Myocyte (in vitro differentiated cells): ENCODE results near the gene CAMK1D. TPM values are rescaled to one million over a fixed set of nuclear protein-coding genes. Genes with fewer than 3 reads are reported as not detected.

Source experiments
- DNase-seq: peaks from one replicate; pipeline ENCODE4 v3.0.0-alpha.2; 2012; ENCODE audit warnings: low read depth
- total RNA-seq: library from RNA; depleted of rRNA; stranded (reverse); fragments of >200 nt; gene quantifications from 2 replicates; pipeline ENCODE4 v1.2.3, GENCODE V29; 2014

The CAMK1D gene
- total RNA-seq, 1 donor from 2014 or later: 0.96 TPM

DNA sequence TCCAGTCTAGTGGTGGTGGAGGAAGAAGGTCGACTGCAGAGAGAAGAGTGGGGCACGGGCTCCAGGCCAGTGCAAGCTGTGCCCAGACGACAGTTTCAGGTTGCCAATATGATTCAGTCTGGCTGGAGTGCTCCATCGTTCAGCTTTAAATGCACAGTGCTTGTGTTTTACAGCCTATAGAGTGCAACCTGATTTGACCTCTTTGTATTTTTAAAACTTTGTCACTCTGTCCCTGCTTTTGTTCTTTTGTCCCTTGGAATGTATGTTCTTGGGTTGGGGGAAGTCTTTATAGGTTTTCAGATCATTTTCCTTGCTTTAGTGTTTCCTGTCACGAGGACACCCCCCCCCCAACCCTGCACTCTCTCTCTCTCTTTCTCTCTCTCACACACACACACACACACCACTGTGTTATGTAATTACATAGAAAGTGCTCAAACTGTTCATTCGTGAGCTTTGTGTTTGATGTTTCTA is 198.0 kb downstream of the CAMK1D start:
- DNase-seq: no peak

DNA sequence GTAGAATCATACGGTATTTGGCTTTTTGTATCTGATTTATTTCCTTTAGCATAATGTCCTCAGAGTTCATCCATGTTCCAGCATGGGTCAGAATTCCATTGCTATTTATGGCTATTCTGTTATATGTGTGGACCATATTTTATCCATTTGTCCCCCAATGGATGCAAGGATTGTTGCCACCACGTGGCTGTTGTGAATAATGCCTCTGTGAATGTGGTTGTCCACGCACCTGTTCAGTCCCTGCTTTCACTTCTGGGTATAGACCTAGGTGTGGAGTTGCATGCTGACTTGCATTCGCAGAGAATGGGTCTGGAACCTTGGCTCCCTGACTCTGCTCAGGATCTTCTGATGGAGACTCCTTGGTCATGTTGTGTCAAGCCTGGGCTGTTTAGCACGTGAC is 199.9 kb downstream of the CAMK1D start:
- DNase-seq: peak; percentile 8

DNA sequence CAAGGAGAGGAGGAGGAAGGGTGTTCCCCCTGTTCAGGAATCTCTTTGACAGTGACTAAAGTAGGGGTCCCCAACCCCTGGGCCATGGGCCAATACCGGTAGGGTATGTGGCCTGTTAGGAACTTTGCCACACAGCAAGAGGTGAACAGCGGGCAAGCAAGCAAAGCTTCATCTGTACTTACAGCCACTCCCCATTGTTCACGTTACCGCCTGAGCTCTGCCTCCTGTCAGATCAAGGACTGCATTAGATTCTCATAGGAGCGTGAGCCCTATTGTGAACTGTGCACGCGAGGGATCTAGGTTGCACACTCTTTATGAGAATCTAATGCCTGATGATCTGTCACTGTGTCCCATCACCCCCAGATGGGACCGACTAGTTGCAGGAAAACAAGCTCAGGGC is 201.6 kb downstream of the CAMK1D start:
- no peak for DNase-seq

DNA sequence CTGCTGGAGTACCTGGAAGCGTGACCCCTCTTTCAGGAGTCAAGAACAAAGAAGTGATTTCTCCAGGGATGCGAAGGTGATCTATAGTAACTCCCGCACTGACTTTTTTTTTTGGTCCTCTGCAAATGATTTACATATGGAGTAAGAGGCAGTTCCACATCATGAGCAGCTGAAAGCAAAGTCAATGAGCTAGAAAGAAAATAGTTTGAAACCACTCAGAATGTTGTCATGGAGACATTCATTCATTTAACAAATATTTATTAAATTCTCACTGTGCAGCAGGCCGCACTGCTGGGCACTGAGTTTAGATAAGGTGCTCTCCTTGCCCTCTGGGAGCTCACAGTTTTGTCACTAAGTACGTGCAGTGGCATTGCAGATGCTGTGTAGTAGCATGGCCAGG is 206.7 kb downstream of the CAMK1D start:
- DNase-seq: no peak

DNA sequence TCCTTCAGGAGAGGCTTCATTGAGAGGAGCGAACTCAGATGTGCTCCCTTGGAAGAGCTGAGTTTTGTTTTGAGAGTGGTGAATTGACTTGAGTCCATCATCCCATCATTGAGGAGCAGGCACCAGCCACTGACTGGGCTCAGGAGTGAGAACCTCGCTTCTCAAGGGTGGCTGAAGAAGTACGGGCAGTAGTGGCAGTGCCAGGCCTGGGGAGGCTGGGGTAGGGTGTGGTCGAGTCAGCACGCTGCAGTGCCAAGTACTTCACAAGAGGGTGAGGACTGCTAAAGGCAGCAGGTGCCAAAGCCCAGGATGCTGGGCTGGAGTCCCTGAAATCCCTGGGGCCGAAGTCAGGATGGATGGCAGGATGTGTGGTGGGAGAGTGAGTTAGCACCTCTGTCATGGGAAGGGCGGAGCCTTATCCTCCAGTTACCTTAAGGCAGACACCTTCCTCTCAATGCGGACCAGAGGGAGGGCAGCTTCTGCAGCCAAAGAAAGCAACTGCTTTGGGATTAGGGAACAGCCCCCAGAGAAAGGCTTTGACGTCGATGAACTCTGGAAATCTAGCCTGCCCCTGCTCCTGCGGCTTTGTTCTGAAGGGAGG is 210.3 kb downstream of the CAMK1D start:
- DNase-seq: no peak

DNA sequence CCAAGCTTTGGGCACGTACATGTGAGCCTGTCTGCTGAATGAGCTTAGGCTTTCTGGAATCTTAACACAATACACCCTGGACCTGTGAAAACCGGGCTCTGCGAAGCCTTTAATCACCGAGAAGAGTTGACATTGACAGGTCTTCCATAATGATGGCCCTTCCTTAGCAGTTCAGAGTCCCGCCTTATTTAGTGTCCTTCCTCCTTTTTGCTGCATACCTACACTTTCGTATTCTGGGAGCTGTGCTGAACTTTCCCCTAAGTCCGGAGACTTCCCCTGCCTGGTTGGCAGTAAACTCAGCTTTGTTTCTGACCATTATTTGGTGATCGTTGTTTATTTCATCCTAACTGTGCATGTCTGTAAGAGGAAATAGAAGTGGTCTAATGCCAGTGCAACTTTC is 212.0 kb downstream of the CAMK1D start:
- no peak for DNase-seq

DNA sequence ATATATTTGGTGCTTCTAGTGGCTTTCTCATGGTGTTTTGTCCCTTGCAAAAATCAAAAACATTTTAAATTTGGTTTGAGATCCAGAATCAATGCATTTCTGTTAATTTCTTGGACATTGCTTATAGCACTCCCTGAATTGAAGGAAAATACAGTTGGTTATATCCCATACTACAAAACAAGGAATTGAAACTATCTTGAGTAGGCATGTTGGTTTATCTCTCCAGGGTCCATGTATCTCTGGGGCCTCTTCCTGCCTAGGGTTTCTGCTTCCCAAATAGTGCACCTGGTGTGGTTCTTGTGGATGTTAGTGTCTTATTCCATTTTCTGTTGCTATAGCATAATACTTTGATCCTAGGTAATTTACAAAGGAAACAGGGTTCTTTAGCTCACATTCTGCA is 212.4 kb downstream of the CAMK1D start:
- no peak for DNase-seq

DNA sequence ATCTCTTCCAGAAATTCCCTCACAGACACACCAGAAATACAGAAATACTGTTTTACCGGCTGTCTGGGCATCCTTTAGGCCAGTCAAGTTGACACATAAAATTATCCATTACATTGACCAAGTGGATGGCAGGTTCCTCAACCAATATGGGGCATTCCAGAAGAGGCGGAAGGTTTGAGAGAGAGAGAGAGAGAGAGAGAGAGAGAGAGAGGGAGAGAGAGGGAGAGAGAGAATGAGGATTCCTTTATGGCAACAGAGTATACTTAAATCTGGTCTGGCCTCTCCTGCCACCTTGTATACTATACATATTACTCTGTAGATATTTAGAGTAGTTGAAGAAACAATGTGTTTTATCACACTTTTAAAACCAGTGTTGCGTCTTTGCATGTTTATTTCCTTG is 214.1 kb downstream of the CAMK1D start:
- DNase-seq: no peak

DNA sequence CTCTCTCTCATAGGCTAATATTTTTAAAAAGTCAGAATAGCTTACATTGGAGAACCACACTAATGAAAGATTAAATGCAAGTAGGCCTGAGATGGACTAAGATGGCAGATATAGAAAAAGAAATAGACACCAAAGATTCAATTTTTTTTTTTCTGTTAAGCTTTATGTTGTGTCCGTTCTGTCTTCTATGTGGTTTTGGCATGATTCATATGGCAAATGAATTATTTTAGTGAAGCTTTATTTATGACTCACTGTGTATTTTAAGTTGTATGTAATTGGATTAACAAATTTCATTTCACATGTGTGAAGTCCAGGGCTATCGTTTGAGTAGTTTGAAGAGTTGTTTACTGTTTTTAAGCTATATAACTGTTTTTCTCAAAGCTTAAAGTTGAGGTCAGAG is 214.8 kb downstream of the CAMK1D start:
- DNase-seq: no peak

DNA sequence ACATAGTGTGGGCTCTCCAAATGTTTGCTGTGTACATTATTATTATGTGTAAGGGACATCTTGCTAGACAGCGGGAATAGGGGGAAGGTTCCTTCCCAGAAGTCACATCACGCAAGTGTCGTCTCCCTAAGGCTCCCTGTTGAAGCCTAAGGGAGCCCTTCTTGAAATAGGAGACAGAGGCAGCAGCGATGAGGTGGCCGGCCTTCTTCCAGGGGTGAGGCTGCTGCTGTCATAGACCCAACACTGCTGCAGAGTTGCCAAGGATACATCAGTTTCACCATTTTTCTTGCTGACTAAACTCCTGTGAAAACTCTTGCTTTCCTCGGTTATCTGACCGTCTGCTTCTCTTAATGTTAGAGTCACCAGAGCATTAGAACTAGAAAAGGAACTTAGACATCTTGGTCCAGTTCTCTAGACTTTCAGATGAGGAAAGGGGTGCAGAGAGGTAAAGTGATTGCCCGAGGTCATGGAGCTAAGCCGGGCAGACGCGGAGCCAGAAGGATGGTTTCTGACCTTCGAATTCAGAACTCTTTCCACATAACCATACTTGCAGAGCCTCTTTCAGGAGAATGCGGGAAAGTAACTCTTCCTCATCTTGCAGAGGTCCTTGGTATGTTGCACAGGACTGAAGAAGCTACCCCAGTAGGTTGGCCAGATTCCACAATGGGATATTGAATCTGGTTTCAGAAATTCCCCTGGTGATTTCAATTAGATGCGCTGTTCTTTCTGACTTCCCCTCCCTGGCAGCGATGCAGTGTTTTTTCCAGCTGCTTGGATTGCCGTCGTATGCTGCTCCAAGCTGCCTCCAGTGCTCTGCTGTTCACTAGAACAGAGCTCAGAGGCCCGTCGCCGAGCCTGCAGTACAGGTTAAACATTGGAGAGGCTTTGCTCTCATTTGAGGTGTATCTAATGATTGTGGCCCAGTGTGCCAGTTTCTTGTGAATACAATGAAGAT is 217.1 kb downstream of the CAMK1D start:
- DNase-seq: no peak

DNA sequence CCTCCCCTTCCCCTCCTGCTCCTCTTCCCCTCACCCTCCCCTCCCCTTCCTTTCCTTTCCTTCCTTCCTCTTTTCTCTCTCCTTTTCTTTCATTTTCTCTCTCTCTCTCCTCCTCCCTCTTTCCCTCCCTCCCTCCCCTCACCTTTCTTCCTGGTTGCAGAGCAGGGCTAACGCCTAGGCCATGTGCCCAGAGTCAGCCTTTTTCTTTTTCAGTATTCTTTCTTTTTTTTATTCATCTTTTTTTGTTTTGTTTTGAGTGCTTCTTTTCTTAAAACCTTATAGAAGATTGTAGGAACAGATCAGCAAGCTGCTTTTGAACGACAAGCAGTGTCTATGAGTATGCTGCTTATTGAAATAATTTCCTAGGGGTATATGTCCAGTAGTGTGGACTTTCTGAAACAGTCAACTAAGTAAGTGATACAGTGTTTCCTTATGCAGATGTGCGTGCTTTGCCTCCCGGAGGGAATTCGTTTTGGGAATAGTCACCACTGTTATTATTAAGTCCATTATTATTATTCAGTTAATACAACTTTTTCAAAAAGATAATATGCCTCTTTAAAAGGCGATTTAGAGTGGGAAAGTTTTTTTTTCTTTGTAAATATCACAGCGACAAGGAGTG is 219.2 kb downstream of the CAMK1D start:
- DNase-seq: no peak

DNA sequence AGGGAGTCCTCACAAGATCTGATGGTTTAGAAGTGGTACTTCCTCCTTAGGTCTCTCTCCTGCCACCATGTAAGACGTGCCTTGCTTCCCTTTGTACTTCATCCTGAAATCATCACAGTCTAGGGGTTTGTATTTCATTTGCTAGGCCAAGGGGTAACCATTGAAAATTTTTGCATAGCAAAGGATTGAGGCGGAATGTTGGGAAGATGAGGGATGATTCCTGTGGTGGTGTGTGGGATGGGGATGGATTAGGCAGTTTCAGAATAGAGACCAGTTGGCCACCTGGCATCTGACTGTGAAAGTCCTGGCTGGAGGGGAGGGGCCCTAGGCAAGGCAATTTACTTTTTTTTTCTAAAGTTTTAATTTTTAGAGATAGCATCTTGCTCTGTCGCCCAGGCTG is 222.9 kb downstream of the CAMK1D start:
- DNase-seq: peak; percentile 6

DNA sequence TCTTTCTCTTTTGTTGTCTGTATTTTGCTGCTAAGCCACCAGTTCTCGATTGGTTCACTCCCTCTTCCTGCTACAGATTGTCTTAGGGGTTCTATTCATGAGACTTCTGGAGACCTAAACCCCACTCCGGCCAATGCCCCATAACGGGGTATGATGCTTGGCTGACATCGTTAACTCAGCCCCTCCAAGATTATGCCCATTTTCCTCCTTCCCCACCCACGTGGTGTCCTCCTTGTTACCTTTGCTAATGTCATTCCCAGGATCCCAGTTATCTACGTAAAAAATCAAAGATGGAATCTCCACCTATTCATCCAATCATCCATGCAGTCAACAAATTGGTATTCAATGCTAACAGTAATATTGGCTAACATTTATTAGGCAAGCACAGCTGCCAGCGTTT is 228.3 kb downstream of the CAMK1D start:
- no peak for DNase-seq

DNA sequence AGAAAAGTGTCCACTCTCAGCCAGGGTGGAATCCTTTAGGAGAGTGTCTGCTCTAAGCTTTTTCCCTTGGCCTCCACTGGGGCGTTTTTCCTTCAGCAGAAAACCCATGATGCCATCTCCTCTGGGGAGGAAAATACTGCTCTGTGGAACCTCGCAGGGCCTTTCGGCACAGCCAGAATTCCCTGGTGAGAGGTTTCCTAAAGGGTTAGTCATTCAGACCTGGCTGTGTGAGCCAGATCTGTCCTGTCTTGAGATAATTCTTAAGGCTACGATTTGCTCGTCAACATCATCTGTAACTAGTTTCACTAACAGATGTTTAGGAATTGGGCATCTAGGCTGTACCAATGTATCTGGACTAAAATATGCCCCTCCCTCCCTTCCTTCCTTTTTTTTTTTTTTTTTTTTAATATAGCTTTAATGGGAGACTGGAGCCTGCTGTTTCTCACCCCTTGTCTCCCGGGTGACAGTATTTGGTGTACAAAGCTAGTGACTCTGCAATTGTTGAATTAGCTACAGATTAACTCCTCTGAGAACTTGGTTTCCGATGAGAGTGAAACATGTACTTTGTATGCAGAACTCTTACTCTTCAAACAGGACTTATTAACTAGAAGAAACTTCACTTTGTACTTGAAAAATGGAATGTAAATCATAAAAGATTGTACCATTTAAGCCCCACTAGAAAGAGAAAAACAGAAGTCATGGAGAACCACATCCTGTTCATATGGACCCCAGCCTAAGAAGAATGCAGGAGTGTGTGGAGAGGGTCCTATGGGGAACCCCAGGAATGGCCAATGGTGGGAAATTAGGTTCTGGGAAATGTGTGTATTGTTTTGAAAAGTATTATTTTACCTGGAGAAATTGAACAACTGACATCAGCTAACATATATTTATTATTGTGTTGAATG is 230.9 kb downstream of the CAMK1D start:
- DNase-seq: no peak

DNA sequence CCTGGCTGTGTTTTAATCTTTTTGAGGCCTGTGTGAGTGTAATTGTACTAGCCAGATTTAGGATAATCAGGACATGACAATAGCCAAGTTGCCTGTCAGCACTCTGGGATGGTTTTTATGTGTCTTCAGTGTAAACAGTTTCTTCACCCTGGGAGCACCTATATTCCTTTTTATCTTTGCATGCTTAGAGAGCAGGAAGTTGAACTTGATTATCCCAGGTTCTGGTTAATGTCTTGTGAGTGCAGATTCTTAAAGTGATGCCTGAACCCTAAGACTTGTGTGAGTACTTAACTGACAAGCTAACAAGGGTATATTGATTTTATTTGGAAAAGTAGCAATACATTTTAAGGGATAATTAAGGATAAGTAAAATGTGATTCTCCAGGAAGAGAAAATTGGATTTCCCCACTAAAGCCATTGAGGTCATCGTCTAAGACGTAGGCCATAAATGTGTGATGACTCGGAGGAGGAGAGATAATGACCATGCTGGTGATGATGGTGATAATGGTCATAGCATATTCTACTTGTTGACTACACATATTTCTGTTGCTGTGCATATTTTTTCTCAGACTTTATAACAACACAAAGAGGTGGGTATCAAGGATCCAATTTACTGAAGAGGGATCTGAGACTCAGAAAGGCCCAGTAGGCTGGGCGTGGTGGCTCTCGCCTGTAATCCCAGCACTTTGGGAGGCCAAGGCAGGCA is 234.7 kb downstream of the CAMK1D start:
- no peak for DNase-seq

DNA sequence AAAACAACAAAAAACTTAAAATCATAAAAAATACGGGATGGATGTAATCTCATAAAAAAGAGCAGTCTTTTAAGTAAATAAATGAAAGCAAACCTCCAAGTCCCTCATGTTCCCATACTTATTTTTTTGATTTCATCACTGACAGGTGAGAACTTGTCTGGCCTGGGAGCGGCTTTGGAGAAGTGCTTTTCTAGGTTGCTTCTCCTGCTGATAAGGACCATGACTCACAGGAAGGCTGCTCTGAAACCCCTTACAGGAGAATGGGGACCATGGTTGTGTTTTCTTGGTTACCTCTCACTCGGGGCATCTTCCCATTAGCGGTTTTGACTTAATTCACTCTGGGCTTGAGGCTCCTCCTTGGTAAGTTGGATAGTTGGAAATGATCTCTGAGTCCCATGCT is 237.4 kb downstream of the CAMK1D start:
- no peak for DNase-seq

DNA sequence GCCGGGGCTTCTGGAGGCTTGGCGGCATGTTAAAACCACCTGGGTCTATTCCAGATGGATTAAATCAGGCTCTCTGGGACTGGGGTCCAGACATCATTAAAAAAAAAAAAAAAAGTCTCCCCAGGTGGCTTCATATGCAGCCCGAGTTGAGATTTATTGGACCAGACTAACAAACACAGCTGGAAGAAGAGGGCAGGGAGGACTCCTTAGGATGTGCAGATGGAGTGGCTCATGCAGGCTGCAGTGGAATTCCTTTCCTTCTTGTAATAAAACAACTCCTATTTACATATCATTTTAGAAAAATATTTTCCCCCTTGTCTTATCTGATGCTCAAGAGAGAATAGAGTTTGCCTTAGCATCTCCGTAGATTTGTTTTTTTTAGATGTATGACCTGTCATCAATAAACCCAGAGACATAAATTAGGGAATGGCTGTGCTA is 238.1 kb downstream of the CAMK1D start:
- DNase-seq: no peak

DNA sequence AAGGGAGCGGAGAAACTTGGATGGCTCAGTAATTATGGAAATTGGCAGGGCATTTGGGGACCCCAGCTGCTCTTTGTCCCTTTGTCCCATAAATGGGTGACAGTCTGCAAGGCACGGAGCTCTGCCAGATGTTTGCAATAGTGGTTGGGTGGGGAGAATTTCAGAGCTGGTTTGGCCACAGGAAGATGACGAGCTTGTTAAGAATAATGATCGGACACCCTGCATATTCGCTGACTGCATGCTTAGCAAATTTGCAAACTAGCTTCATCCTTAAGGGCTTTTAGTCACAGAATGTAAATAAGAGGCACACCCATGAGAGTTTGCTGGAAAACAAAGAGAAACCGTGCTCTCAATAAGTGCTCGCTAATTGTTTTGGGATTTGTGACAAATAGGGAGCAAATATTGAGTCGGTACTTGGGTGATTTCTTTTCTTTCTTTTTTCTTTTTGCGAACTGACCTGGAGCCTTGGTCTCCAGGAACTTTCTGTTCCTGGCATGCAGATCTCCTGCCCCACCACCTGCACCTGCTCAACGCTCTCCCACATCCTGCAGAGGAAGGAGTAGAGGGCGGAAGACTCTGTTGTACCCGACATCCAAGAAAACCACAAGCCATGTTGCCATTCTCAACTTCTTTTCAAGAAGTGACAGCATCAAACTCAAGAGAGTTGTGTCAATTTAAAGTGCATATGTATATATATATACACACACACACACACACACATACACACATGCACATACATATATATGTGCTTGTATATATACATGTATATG is 238.9 kb downstream of the CAMK1D start:
- no peak for DNase-seq

DNA sequence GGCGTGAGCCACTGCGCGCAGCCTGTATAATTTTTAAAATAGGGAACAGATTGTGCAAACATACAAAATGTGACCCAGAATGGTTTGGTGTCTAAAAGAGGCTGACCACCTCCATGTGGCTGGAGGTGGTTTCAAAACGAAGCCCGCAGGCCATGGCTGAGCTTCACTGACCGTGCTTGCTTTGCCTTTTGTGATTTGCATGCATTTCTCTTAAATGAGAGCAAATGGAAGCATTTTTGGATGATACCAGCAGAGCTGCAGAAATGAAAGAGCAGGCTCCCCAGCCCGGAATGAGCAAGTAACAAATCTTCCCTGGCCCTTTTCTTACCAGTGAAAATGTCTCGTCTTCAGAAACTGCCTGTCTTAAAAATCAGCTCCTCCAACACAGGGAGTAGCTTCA is 239.9 kb downstream of the CAMK1D start:
- DNase-seq: no peak

DNA sequence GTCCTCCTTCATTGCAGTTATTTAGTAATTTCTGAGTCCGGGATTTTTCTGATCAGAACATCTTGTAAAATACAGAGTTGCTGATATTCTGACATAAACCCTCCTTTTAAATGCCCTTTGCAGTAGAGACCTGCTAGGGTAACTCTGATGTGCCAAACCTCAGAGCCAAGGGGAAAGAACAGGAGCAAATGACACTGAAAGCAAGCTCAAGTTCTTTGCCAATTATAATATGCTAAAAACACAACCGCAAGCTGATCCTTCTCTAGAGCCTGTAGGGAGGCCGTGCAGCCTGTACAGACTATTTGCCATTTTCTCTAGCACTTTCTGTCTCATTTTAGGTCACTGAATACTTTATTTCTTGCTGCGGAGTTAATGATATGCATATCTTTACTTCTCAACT is 240.4 kb downstream of the CAMK1D start:
- DNase-seq: no peak
